GM12892 (cell line): ENCODE measurements around the gene NOP9.
A peak's percentile ranks its signal among the peaks of the same experiment; 100 is the strongest.
"Not testable (repeated sequence)": the region's sequence is repeated elsewhere in the genome, so short reads cannot be mapped to it uniquely, and the experiment has no call there.

Source experiments
- DNase-seq: peaks from one replicate; pipeline ENCODE4 v3.0.0; 2011; ENCODE audit not compliant: insufficient read length
- FAIRE-seq: peaks from 2 replicates; lab custom pipeline; 2011; peaks lifted over from hg19 to GRCh38; lab: Jason Lieb, UNC
- POLR2A ChIP-seq: IDR thresholded peaks from 2 replicates; pipeline ENCODE4 v1.6.1; 2011; ENCODE audit warnings: low read depth, low read length, control low read depth
- POLR2AphosphoS5 ChIP-seq: IDR thresholded peaks from 2 replicates; pipeline ENCODE4 v1.6.1; 2011; ENCODE audit warnings: low read depth, low read length, control low read depth
- TAF1 ChIP-seq: IDR thresholded peaks from 2 replicates; pipeline ENCODE4 v1.6.1; 2011; ENCODE audit warnings: low read depth, mild to moderate bottlenecking, control low read depth, low read length, borderline replicate concordance

The NOP9 gene

GRCh38 chr14:24324024-24324423, 24.4 kb downstream of the NOP9 start:
- FAIRE-seq (no peak), DNase-seq (no peak)
- TF ChIP-seq POLR2AphosphoS5 (no peak), TAF1 (no peak), POLR2A (no peak)

- no peak for TF ChIP-seq POLR2A
- no peak for TF ChIP-seq POLR2AphosphoS5
- TF ChIP-seq TAF1 = no peak
- DNase-seq (no peak), FAIRE-seq (no peak)
These were observed 25.4 kb downstream of the NOP9 start for GRCh38 chr14:24325041-24325530.

GRCh38 chr14:24325963-24326362, 26.3 kb downstream of the NOP9 start:
- DNase-seq (no peak), FAIRE-seq (no peak)
- no peak for TF ChIP-seq POLR2A
- TF ChIP-seq POLR2AphosphoS5 = no peak
- TF ChIP-seq TAF1 = no peak

GRCh38 chr14:24327303-24327702, 27.7 kb downstream of the NOP9 start:
- FAIRE-seq (no peak), DNase-seq (no peak)
- no peak for TF ChIP-seq POLR2A
- TF ChIP-seq TAF1 = no peak
- TF ChIP-seq POLR2AphosphoS5 = no peak

- FAIRE-seq, DNase-seq: not testable (repeated sequence)
These were observed 28.3 kb downstream of the NOP9 start for GRCh38 chr14:24327914-24328313.

GRCh38 chr14:24329073-24329663, 29.5 kb downstream of the NOP9 start:
- DNase-seq (no peak), FAIRE-seq (no peak)
- TF ChIP-seq POLR2A (no peak), TAF1 (no peak), POLR2AphosphoS5 (no peak)

- no peak for TF ChIP-seq TAF1
- no peak for TF ChIP-seq POLR2A
- no peak for TF ChIP-seq POLR2AphosphoS5
- DNase-seq = no peak
- no peak for FAIRE-seq
These were observed 30.1 kb downstream of the NOP9 start for GRCh38 chr14:24329736-24330135.

- no peak for FAIRE-seq
- DNase-seq = no peak
- no peak for TF ChIP-seq TAF1
- no peak for TF ChIP-seq POLR2AphosphoS5
- no peak for TF ChIP-seq POLR2A
These were observed 31.5 kb downstream of the NOP9 start for GRCh38 chr14:24330973-24331674.

- TF ChIP-seq POLR2A (no peak), POLR2AphosphoS5 (no peak), TAF1 (no peak)
- DNase-seq (no peak), FAIRE-seq (no peak)
These were observed 32.1 kb downstream of the NOP9 start for GRCh38 chr14:24331731-24332267.

GRCh38 chr14:24332268-24332993, 32.8 kb downstream of the NOP9 start:
- peak; percentile 86 for DNase-seq
- FAIRE-seq = peak; percentile 95
- TF ChIP-seq TAF1 (no peak), POLR2AphosphoS5 (no peak), POLR2A (no peak)

GRCh38 chr14:24334431-24335291, 35.0 kb downstream of the NOP9 start, which contains the start of gene ADCY4:
Gene ADCY4, minus strand, starts transcription at chr14:24335071. Its CDS starts 419 bp downstream, at chr14:24334652.
- no peak for TF ChIP-seq TAF1
- TF ChIP-seq POLR2AphosphoS5 = no peak
- TF ChIP-seq POLR2A = no peak
- FAIRE-seq (no peak), DNase-seq (no peak)
